GM20431 (cell line): ENCODE data around the gene CNR2.
"Not testable (repeated sequence)": the region's sequence is repeated elsewhere in the genome, so short reads cannot be mapped to it uniquely, and the experiment has no call there.

ENCODE experiments used
- in situ Hi-C: fragments of 300-500 bp; cut with MseI, MboI; formaldehyde crosslinking; loops from one replicate; pipeline ENCODE4 v1.15.0; 2020; ENCODE audit warnings: low sequenced_read_pairs; ENCODE audit not compliant: unreplicated experiment

Gene CNR2

DNA sequence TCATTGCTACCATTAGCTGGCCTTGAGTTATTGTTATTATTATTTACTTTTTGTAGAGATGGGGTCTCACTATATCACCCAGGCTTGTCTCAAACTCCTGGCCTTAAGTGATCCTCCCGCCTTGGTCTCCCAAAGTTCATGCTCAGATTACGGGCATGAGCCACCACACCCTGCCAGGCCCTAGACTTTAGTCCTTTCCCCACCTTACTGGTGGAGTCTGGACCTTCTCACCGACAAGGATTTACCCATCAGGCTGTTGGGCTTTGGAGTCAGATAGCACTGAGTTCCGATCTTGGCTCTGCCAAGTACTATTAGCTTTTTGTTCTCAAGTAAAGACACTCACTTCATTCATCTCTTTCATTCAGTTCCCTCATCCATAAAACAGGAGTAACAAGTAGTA, 17.2 kb downstream of the CNR2 start:
- in situ Hi-C loops = no loop called here

DNA sequence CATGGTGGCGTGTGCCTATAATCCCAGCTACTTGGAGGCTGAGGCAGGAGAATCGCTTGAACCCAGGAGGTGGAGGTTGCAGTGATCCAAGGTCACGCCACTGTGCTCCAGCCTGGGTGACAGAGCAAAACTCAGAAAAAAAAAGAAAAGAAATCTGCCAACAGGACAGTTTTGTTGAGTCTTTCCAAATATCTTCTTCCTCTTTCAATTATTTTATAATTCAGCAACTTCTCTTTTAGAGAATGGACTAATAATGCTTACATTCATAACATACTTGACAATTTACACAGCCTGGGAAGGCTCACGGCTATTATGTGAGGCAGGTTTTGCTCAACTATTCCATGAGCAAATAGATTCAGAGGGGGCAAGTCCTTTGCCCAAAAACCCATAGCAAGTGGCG, 18.1 kb downstream of the CNR2 start:
- in situ Hi-C loops = no loop called here

GRCh38 chr1:23889074-23889473, 24.1 kb downstream of the CNR2 start:
- in situ Hi-C loops = no loop called here

DNA sequence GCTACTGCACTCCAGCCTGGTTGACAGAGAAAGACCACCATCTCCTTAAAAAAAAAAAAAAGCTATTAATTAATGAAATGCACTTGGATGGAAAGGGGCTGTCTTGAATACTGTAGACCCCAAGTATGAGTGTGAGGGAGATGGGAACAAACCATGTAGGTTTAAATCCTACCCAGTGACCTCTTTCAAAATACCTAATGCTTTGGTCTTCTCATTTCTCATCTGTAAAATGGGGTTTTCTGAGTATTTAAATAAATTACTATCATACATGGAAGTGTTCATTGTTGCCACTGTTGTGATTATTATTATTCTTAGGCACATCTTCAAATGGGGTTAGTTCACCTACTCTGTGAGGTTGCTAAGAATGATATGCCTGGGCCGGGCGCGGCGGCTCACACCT, 27.9 kb downstream of the CNR2 start:
- in situ Hi-C loops = no loop called here

GRCh38 chr1:23882746-23883145, 30.4 kb downstream of the CNR2 start:
- in situ Hi-C loops = no loop called here

DNA sequence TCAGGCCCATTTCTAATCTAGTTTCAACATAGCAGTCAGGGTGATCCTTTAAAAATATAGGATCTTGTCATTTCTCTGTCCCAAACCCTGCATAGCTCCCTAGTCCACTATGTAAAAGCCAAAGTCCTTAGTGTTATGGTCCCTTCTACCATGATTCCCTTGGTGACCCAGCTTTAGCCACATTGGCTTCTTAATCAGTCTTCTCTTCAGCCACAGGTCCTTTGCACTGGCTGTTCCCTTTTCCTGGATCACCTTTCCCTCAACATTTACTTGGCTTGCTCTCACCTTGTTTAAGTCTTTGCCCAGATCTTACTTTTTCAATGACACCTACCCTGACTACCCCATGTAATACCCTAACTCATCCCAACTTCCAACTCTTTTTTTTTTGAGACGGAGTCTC, 33.4 kb downstream of the CNR2 start:
- in situ Hi-C loops = no loop called here

DNA sequence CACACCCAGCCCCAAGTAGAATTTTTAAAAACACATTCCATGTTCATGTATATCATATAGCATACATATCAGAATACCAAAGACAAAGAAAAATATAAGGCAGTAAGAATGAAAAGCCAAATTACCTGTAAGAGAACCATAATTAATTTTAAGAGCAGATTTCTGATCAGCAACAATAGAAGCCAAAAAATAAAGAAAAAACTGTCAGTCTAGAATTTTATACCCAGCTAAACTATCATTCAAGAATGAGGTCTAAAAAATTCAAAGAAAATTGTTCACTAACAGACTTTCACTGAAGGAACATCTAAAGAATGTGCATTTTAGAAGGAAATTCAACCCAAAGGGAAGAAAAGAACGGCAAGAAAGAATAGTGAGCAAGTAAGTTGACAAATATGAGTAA, 34.5 kb downstream of the CNR2 start:
- in situ Hi-C loops = no loop called here

- in situ Hi-C loops = no loop called here
Measured at GRCh38 chr1:23875382-23875781, 37.8 kb downstream of the CNR2 start.

GRCh38 chr1:23872421-23872820, 40.7 kb downstream of the CNR2 start:
- in situ Hi-C loops = no loop called here

- in situ Hi-C loops = no loop called here
Measured at GRCh38 chr1:23869051-23869450, 44.1 kb downstream of the CNR2 start.

- in situ Hi-C loops = no loop called here
Measured at GRCh38 chr1:23868557-23869016, 44.6 kb downstream of the CNR2 start.

- in situ Hi-C loops = no loop called here
Measured at GRCh38 chr1:23867895-23868556, 45.1 kb downstream of the CNR2 start, which contains the start of gene FUCA1. FUCA1 (minus strand) TSS chr1:23868290; CDS start chr1:23868286, 4 bp downstream.

GRCh38 chr1:23867542-23867894, 45.6 kb downstream of the CNR2 start:
- in situ Hi-C loops = no loop called here

- in situ Hi-C loops = no loop called here
Measured at GRCh38 chr1:23865543-23865930, 47.6 kb downstream of the CNR2 start.

DNA sequence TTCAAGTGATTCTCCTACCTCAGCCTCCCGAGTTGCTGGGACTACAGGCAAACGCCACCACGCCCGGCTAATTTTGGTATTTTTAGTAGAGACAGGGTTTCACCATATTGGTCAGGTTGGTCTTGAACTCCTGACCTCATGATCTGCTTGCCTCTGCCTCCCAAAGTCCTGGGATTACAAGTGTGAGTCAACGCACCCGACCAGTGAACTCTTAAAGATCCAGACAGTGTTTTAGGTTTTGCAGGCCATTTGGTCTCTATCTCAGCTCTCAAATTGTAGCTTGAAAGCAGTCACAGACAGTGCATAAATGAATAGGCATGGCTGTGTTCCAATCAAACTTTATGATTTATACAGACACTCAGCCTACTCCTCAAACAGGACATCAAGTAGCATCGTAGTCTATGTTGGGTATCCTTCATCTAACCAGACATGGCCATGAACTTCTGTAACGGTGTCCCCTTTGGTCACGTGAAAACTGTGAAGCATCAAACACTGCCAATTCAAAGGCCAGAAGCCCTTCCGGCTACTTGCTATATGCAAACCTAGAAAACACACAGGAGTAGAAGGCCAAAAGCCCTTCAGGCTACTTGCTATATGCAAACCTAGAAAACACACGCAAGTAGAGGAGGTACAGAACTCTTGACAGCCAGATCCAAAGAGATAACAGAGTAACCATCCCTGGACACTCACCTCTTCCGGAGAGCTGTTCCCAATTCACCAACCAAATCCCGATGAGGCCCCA, 48.2 kb downstream of the CNR2 start:
- in situ Hi-C loops = no loop called here

GRCh38 chr1:23862640-23863039, 50.5 kb downstream of the CNR2 start:
- in situ Hi-C loops = no loop called here

DNA sequence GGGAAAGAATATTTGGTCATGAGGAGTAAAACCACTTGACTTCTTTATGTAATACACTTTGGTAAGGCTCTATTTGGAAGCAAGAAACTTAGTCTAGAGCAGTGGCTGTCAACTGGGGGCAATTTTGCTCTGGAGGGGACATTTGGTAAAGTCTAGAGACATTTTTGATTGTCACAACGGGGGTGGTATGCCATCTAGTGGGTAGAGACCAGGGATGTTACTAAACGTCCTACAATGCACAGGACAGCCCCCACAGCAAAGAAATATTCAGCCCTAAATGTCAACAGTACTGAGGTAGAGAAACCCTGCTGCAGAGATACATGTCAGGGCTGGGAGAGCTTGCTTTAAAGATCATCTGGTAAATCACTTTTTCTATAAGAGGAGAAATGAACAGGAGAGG, 58.6 kb downstream of the CNR2 start:
- in situ Hi-C loops = no loop called here

GRCh38 chr1:23853124-23853523, 60.0 kb downstream of the CNR2 start:
- in situ Hi-C loops = not testable (repeated sequence)

GRCh38 chr1:23851406-23851805, 61.8 kb downstream of the CNR2 start:
- in situ Hi-C loops = not testable (repeated sequence)

DNA sequence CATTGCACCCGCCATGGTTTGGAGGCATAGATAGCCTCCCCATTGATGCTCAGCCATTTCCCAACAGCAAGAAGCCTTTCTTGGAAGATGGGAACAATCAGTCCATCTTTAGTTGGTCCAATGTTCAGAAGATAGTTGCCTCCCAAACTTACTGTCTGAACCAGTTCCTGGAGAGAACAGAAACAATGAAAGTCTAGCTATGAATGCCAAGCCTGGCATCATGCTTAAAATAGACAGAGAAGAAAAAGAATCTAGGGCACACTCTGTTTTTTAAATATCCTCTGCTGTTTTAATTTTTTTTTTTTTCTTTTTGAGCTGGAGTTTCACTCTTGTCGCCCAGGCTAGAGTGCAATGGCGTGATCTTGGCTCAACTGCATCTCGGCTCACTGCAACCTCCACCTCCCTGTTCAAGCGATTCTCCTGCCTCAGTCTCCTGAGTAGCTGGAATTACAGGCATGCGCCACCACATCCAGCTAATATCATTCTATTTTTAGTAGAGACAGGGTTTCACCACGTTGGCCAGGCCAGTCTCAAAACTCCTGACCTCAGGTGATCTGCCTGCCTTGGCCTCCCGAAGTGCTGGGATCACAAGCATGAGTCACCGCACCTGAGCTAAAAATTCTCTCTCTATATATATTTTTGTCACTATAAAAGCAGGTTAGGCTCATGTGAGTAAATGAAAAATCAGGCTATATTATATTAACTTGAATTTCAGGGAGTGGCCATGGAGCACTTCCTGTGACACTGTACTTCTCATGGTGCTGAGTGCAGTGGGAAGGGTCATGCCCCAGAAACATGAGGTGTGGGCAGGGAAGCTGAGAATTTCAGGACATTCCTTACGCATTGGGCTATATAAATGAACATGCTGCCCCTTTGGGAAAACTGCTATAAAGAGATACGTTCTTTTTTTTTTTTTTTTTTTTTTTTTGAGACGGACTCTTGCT, 64.2 kb downstream of the CNR2 start:
- in situ Hi-C loops = no loop called here
